ENCODE measurements around the gene BLTP1. TPM values are rescaled to one million over a fixed set of nuclear protein-coding genes. Genes with fewer than 3 reads are reported as not detected.

BLTP1 gene
- 30.4 and 35.6 TPM in 2 replicates for polyA plus RNA-seq (2011; rRNA removed)
- polyA plus RNA-seq (2012; cell fraction: cytosol; rRNA removed) = 3.0 and 3.8 TPM in 2 replicates
- 4.4 and 6.2 TPM in 2 replicates for polyA plus RNA-seq (2012; cell fraction: nucleus; rRNA removed)
- 5.8 to 7.3 TPM (median 7.1 TPM) in 3 replicates for polyA plus RNA-seq (2017; fragmentation: RNase III; extraction: RNeasy Plus Mini Kit Qiagen cat#74134 plus additional on column Dnase treatment)
- polyA minus RNA-seq (2011; rRNA and poly(A)+ RNA removed) = 76.9 and 77.8 TPM in 2 replicates

GRCh38 chr4:122151982-122152710 lies at the start of gene BLTP1:
TSS of gene BLTP1 (plus strand) at chr4:122152331. CDS start at chr4:122170648, 18,317 bp downstream.
- Histone ChIP-seq H3K9me3 (no peaks in the 10 kb centered on the region), H3K4me2 (peak within 1 kb of the TSS; percentile 89), H3K4me1 (0 out of 3 replicates have a peak, but pooled peaks cover 2% of the 10 kb centered on the region), H3K27ac (peak within 1 kb of the TSS; percentile 87 to 93), H3K4me3 (peak within 1 kb of the TSS; percentile 83)
- TF ChIP-seq POLR2A (IDR thresholded peaks at IDR 0.05; ENCODE audit: low read length) (peak; percentile 52; the same call in 1 of the 2 replicates), HOXB13 (CRISPR knock-in tag; IDR thresholded peaks at IDR 0.05; ENCODE audit: low read depth) (no peak), E2F6 (IDR thresholded peaks at IDR 0.05; ENCODE audit: borderline replicate concordance, low read depth) (no peak), JUN (IDR thresholded peaks at IDR 0.05) (peak in 1 of 2 experiments; percentile 46; a peak in 1 of 5 replicates), BCL3 (IDR thresholded peaks at IDR 0.05) (peak; percentile 33; the same call in 1 of the 3 replicates), PHF8 (IDR thresholded peaks at IDR 0.05; ENCODE audit: borderline replicate concordance, low read depth) (0 out of 2 replicates have a peak, but pooled peaks have one; percentile 53), MAX (IDR thresholded peaks at IDR 0.05) (peak; percentile 59), ZC3H11A (IDR thresholded peaks at IDR 0.05) (no peak)
- ATAC-seq = peak; percentile 99
- under 1% methylated on average over 9 of the region's 53 CpGs for WGBS (ENCODE audit: missing lambda C conversion rate)
- CTCF ChIA-PET = no interaction called here
- FAIRE-seq = no peak
- POLR2A ChIA-PET = no interaction called here
- peak; percentile 60 to 79 for DNase-seq (ENCODE audit: low read depth in 1 of 2, low spot score in 1 of 2)

GRCh38 chr4:122104184-122104583 lies 47.9 kb upstream of the BLTP1 start:
- Histone ChIP-seq H3K4me2 (no peak overlapping the region), H3K27ac (no peak overlapping the region), H3K4me1 (no peaks in the 10 kb centered on the region), H3K4me3 (no peak overlapping the region), H3K9me3 (0 out of 3 replicates have a peak, but pooled peaks cover 2% of the 10 kb centered on the region)
- TF ChIP-seq MAZ (IDR thresholded peaks at IDR 0.05; ENCODE audit: borderline replicate concordance, low read depth, low read length) = no peak
- TF ChIP-seq CBX8 (IDR thresholded peaks at IDR 0.05) = no peak
- TF ChIP-seq POLR2A (IDR thresholded peaks at IDR 0.05; ENCODE audit: low read length) = no peak
- no peak for TF ChIP-seq PBX3 (IDR thresholded peaks at IDR 0.05)
- no peak for TF ChIP-seq CHD4 (IDR thresholded peaks at IDR 0.05; ENCODE audit: borderline replicate concordance)
- TF ChIP-seq HES2 (IDR thresholded peaks at IDR 0.05) = no peak
- no peak for TF ChIP-seq CEBPB (IDR thresholded peaks at IDR 0.05)
- TF ChIP-seq E2F6 (IDR thresholded peaks at IDR 0.05; ENCODE audit: borderline replicate concordance, low read depth) = no peak
- no peak for TF ChIP-seq EP300 (IDR thresholded peaks at IDR 0.05)
- no peak for TF ChIP-seq ESRRA (IDR thresholded peaks at IDR 0.05; ENCODE audit: borderline replicate concordance, low read length)
- no peak for TF ChIP-seq RARB (CRISPR knock-in tag; IDR thresholded peaks at IDR 0.05)
- no peak for TF ChIP-seq MAFK (IDR thresholded peaks at IDR 0.05; ENCODE audit: partially characterized antibody)
- DNase-seq (ENCODE audit: low read depth in 1 of 2, low spot score in 1 of 2) (no peak), FAIRE-seq (no peak), ATAC-seq (no peak)
- CTCF ChIA-PET = no interaction called here
- POLR2A ChIA-PET = no interaction called here

Data from A549 (cell line).